Fibroblast of the conjunctiva (primary cell): ENCODE measurements around the gene RNF20.

ENCODE experiments used
- DNase-seq: peaks from one replicate; pipeline ENCODE4 v3.0.0-alpha.2; 2010; ENCODE audit warnings: low read depth

RNF20 gene

DNA sequence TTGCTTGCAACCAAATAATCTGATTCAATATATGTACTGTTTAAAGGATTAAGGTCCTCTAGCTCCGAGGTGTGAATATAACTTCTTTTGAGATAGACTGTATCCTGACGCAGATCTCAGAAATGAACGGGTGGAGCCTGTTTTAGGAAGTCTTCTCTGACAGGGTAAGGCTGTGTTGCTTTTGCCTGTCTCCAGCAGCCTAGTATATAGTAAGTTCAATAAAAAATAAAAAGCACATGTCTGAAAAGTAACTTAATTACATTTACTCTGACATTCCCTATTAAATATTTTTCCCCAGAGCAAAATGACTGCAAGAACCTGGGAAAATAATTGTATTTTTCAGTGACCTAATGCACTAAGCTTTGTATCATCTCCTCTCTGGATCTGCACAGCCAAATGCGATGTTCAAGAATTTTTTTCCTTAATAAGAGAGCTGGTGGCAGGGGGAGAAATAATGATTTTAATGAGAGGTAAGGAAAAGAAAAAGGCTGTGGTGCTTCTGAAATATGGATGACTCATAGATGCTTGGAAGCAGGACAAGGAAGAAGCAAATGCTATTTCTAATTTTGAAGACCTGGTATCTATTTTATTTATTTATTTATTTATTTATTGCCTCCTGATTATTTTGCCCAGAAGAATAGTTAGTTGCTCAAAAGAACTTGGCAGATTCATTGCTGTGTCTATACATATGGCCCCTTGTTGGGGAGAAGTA lies 53.8 kb downstream of the RNF20 start:
- no peak for DNase-seq

DNA sequence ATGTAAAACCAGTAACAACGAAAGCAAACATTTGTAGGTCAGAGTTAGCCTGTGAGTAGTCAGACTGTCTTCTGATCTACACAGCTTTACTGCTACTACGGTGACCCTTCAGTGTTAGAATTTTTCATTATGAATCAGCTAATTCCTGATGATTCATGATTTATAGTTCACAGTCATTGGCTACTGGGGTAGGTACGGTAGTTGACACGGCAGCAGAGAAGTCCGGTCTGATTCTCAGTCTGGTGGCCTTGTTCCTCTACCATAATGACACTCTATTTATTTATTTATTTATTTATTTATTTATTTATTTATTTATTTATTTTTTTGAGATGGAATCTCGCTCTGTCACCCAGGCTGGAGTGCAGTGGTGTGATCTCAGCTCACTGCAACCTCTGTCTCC lies 56.4 kb downstream of the RNF20 start:
- peak; percentile 8 for DNase-seq

DNA sequence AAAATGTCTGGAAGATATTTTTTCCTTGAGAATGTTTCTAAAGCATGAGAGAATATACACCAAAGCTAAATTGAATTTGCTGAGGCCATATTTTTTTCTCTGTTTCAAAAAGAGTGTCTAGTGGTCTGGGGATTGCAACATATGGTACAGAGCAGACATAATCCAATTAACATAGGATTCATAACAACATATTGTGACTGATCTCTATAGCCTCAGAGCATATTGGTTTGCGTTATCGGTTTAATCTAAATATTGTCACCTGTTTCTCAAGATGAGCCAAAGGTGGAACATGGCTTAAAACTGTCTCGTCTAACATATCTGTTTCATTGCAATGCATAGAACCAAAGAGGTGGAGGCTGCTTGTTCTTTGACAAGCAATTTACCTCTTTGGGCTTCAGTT lies 57.2 kb downstream of the RNF20 start:
- DNase-seq: no peak

DNA sequence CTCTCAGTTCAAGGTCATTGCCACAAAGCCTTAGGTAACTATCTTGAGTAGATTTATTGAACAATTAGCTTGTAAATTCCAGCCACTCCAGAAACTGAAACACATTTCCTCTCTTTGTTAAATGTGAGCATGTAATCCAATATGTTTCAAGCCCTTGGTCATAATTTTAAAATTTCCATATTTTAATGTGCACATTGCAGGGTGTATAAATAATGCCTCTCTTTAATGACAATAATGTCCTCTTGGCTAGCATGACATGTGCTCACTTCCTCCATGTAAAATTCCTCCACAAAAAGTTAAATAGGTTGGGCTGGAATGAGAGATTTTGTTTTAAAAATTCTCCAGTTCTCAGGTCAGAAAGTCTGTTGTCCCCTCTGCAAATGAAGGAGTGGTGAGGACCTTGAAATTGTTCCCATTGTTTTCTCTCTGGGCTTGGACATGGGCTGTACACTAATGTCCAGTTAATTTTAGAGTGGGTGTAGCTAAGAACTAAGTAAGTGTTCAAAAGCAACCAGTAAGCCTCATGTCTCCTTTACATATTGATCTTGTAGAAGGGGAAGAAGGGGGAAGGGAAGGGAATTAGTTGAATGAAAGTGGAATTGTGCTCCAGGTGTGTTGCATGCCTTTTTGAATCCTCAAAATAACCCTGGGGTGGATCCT lies 58.3 kb downstream of the RNF20 start:
- no peak for DNase-seq

DNA sequence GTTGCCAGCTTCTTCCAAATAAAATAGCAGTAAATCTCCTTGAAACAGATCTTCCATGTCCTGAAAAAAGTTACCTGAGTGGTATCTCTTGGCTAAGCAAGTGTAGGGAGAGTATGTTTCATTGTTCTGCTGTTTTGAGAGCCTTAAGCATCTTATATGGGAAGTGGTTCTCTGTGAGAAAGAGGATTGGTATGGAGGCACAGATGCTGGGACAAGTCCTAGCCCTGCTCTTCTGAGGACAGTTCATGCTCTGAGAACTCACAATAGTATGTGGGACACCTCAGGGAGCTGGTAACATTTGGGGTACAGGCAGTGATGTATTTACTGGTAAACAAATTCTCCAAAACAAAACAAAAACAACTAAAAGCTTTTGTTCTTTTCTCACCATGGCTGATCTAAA lies 59.1 kb downstream of the RNF20 start:
- DNase-seq: no peak

DNA sequence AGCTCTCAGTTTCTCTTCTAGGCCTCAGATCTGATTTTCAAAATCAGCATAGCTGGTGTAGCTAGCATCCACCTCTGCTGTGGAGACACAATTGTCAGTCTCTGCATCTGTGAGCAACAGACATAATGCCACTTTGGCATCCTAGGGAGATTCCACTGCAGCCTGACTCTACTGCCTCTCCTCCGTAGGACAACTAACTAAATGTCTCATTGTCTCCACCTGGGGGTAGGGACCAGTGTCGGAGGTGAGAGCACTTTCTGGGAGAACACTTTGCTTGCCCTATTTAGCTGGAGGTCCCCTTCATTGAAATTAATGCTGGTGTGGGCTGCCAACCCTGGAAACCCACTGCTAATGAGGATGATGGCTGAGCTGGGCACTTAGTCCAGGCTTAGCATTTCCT lies 59.7 kb downstream of the RNF20 start:
- no peak for DNase-seq

DNA sequence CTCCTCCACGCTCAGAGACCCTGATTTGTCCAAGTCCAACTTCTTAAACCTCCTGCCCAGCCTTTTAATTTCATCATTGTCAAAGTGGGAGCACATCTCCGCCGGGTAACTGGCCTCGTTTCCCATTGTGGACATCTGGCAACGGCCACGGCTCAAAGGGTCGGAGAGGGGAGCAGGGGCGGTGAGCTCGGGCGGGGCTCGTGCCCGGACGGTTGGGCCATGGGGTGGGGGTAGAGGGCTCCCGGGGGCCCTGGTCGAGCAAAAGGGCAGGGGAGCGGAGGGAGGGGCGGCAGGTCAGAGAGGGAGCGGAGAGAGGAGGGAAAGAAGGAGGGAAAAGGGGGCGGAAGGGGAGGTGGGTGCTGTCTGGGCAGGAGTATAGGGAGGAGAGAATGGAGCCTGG lies 61.1 kb downstream of the RNF20 start, which contains the start of gene PPP3R2:
Gene PPP3R2 (minus strand): TSS at position 174 of the 400 bp plus-strand sequence. CDS start 48 bp downstream, at position 126.
- no peak for DNase-seq

DNA sequence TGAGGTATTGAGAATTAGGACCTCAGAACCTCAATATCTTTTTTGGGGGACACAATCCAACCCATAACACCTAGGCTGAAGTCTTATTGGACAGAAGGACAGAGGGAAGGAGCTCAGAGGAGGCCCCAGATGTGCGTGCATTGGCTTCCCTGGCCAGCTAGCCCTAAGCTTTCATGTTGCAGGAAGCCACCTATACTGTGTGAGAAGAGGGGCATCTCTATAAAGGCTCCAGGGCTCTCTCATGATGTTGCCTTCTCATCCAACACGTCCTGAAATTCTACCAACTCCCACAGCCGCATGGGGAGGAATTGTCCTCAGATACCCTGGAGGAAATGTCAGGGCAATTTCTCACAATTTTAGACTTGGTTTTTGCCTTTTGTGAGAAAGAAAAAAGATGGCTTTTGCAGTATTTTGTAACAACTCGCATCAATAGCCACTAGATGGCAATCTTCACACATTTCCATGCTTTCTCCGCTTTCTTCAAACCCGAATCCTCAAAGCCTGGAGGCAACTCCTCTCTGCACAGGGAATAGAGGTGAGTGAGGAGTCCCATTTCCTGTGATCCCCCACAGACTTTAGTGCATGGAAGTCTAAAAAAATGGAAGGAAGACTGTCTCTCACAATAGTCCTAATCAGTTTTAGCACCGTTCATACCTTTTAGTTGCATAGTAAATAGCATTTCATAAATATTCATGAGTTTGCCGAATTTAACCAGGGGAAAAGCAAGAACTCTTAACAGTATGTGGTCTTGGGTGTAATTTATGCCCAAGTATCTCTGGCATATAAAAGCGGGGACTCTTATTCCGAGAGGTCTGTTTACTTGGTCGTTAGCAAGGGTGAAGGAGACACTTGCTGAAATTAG lies 68.5 kb downstream of the RNF20 start:
- peak; percentile 12 for DNase-seq

DNA sequence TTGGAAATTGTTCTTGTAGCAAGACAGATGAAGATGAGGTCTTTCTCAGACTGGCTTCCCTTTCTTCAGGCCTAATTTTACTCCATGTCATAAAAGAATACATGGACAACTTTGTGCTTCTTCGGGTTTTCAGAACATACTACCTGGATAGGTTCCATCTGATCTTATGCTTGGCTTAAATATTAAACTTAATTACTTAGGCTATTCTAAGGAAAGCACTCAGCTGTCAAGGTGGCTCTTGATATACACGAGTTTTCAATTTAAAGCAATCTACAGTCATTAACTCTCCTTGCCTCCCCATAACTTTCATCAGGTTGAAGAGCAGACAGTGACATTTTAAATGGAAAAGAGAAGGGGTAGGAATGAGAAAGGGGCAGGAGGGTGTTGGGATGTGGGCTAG lies 70.6 kb downstream of the RNF20 start:
- no peak for DNase-seq

DNA sequence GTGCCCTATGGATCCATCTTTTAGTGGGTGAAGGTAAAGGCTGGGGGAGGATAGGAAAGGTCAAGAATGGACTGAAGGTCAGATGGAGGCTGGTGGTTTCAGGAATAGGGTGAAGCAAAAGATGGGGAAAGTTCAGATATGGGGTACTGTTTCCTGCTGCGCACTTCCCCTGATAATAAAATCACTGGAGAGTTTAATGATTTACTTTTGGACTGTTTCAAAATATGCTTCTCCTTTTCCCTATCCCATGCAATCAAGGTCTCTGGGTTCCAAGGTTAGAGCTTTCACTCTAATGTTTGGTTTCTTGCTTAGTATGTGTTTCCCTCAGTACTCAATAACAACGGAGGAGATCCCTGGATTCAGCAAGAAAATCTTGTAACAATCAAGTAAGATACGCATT lies 71.9 kb downstream of the RNF20 start:
- DNase-seq: no peak
